ENCODE measurements around the gene MTUS2. TPM values are rescaled to one million over a fixed set of nuclear protein-coding genes. Genes with fewer than 3 reads are reported as not detected.

MTUS2 gene
- total RNA-seq, 1 experiment from 2014 or later, result 0.35 TPM

DNA sequence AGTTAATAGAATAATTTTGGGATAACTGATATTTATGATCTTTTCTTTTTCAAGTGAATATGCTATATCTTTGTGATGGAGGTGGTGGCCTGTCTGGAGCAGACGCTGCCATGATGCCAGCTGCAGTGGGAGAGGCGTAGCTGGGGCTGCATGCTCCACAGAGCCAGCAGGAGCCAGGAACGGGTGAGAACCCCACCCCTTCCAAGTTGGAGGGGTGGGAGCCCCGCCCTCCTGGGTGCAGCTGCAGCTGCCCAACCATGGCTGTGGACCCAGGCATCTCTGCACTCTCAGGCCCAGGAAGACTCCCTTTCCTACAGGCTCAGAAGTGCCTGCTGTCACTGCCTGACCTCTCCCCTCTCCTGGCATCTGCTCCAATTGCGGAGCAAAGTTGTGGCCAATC, 402.3 kb downstream of the MTUS2 start:
- H3K4ac ChIP-seq (ENCODE audit: low read depth, low read length), result no peak overlapping the region
- H3K9me3 ChIP-seq (ENCODE audit: control insufficient read depth, low read depth, low read length), result peaks cover 18% of the 10 kb centered on the region
- H4K20me1 ChIP-seq (ENCODE audit: control insufficient read depth, insufficient read depth, insufficient read length), result no peaks in the 10 kb centered on the region
- no peak overlapping the region for H2AK5ac ChIP-seq (ENCODE audit: insufficient read length, low read length)
- no peak overlapping the region for H3T11ph ChIP-seq (ENCODE audit: low read length)
- no peak overlapping the region for H2BK120ac ChIP-seq (ENCODE audit: low read depth, low read length, poor library complexity, severe bottlenecking)
- no CpG with 5 or more reads among the region's 5 CpGs for WGBS (ENCODE audit: extremely low coverage, insufficient read length, low lambda C conversion rate)
- Mint-ChIP-seq H3K9me3 (peaks cover 20 to 30% of the 10 kb centered on the region in 2 experiments), H3K4me3 (no peak overlapping the region), H3K4me1 (no peaks in the 10 kb centered on the region), H3K27me3 (ENCODE audit: low read depth) (no peaks in the 10 kb centered on the region), H3K27ac (no peak overlapping the region), H3K36me3 (ENCODE audit: insufficient read depth in 1 of 3, low read depth in 3 of 3) (peaks cover 3 to 17% (median 7%) of the 10 kb centered on the region in 3 experiments; a peak in 5 of 7 replicates)
- no peak overlapping the region for H2BK5ac ChIP-seq (ENCODE audit: insufficient read length, low read length)
- H2BK15ac ChIP-seq (ENCODE audit: low read depth, low read length), result no peak overlapping the region
- no peak overlapping the region for H3K4me2 ChIP-seq (ENCODE audit: insufficient read depth, insufficient read length, low read length)
- no peak overlapping the region for H2BK20ac ChIP-seq (ENCODE audit: low read depth, low read length, poor library complexity, severe bottlenecking)
- H2BK12ac ChIP-seq (ENCODE audit: insufficient read length, low read depth, low read length), result no peak overlapping the region
- H3K23ac ChIP-seq (ENCODE audit: insufficient read length, low read depth, low read length), result no peak overlapping the region
- no peak overlapping the region for H4K91ac ChIP-seq (ENCODE audit: insufficient read length, low read depth, low read length)
- TF ChIP-seq, protein P1, sequence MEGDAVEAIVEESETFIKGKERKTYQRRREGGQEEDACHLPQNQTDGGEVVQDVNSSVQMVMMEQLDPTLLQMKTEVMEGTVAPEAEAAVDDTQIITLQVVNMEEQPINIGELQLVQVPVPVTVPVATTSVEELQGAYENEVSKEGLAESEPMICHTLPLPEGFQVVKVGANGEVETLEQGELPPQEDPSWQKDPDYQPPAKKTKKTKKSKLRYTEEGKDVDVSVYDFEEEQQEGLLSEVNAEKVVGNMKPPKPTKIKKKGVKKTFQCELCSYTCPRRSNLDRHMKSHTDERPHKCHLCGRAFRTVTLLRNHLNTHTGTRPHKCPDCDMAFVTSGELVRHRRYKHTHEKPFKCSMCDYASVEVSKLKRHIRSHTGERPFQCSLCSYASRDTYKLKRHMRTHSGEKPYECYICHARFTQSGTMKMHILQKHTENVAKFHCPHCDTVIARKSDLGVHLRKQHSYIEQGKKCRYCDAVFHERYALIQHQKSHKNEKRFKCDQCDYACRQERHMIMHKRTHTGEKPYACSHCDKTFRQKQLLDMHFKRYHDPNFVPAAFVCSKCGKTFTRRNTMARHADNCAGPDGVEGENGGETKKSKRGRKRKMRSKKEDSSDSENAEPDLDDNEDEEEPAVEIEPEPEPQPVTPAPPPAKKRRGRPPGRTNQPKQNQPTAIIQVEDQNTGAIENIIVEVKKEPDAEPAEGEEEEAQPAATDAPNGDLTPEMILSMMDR (conservative IDR thresholded peaks at IDR 0.05), result no peak
- no peaks in the 10 kb centered on the region for H3K27me3 ChIP-seq (ENCODE audit: insufficient read depth, low read length)
- H3K9ac ChIP-seq (ENCODE audit: extremely low read depth, insufficient read length, low read length), result no peak overlapping the region
- H3K18ac ChIP-seq (ENCODE audit: insufficient read length, low read depth, low read length), result no peak overlapping the region
- H3K23me2 ChIP-seq (ENCODE audit: insufficient read length, low read depth, low read length, poor library complexity, severe bottlenecking), result no peaks in the 10 kb centered on the region
- no peak overlapping the region for H4K8ac ChIP-seq (replicated peaks; ENCODE audit: insufficient read length, low read depth, low read length)
- no peak overlapping the region for H3K14ac ChIP-seq (ENCODE audit: insufficient read depth, low read length)
- no peaks in the 10 kb centered on the region for H3K79me2 ChIP-seq (ENCODE audit: insufficient read depth, low read length)
- H3K27ac ChIP-seq (ENCODE audit: insufficient read length, low read depth, low read length), result no peak overlapping the region
- no peak overlapping the region for H2AFZ ChIP-seq (ENCODE audit: low read length)
- H3K56ac ChIP-seq (ENCODE audit: insufficient read length, low read depth, low read length), result no peak overlapping the region
- H3K79me1 ChIP-seq (ENCODE audit: insufficient read depth, low read depth, low read length, poor library complexity, severe bottlenecking), result no peaks in the 10 kb centered on the region
- no peak for DNase-seq
- no peaks in the 10 kb centered on the region for H3K4me1 ChIP-seq (ENCODE audit: insufficient read depth, low read length)
- H4K5ac ChIP-seq (ENCODE audit: insufficient read length, low read depth, low read length), result no peak overlapping the region

Data from H9 (cell line).